HG02610 (cell line): ENCODE measurements around the gene LRATD1.

Experiments
- ATAC-seq: cut with Tn5 transposase; IDR thresholded peaks from one replicate; pipeline ENCODE4 v1.9.1; 2021; ENCODE audit warnings: mild to moderate bottlenecking, moderate library complexity; ENCODE audit not compliant: unreplicated experiment

LRATD1 gene

GRCh38 chr2:14633061-14633460, 544 bp downstream of the LRATD1 start:
- no peak for ATAC-seq

GRCh38 chr2:14633461-14634181, 1.1 kb downstream of the LRATD1 start:
- no peak for ATAC-seq

GRCh38 chr2:14634182-14634488, 1.6 kb downstream of the LRATD1 start:
- ATAC-seq: no peak

GRCh38 chr2:14634489-14635390, 2.2 kb downstream of the LRATD1 start:
- no peak for ATAC-seq

- ATAC-seq: no peak
These were observed 2.9 kb downstream of the LRATD1 start for GRCh38 chr2:14635391-14635871.

- ATAC-seq: no peak
These were observed 6.0 kb downstream of the LRATD1 start for GRCh38 chr2:14638488-14638887.

GRCh38 chr2:14641116-14641515, 8.6 kb downstream of the LRATD1 start:
- ATAC-seq: no peak

- ATAC-seq: no peak
These were observed 10.0 kb downstream of the LRATD1 start for GRCh38 chr2:14642499-14642898.

GRCh38 chr2:14647714-14648113, 15.2 kb downstream of the LRATD1 start:
- no peak for ATAC-seq

- ATAC-seq: no peak
These were observed 17.5 kb downstream of the LRATD1 start for GRCh38 chr2:14650066-14650465.

- ATAC-seq: peak; percentile 95
These were observed 22.3 kb downstream of the LRATD1 start for GRCh38 chr2:14654835-14655282.

- ATAC-seq: no peak
These were observed 23.6 kb downstream of the LRATD1 start for GRCh38 chr2:14656146-14656545.

- ATAC-seq: no peak
These were observed 28.6 kb downstream of the LRATD1 start for GRCh38 chr2:14661163-14661562.

GRCh38 chr2:14673351-14673875, 40.9 kb downstream of the LRATD1 start:
- no peak for ATAC-seq

- no peak for ATAC-seq
These were observed 43.0 kb downstream of the LRATD1 start for GRCh38 chr2:14675489-14675888.

GRCh38 chr2:14676371-14676770, 43.9 kb downstream of the LRATD1 start:
- no peak for ATAC-seq

GRCh38 chr2:14677039-14677438, 44.5 kb downstream of the LRATD1 start:
- ATAC-seq: no peak

GRCh38 chr2:14678761-14679160, 46.2 kb downstream of the LRATD1 start:
- no peak for ATAC-seq

- ATAC-seq: no peak
These were observed 49.1 kb downstream of the LRATD1 start for GRCh38 chr2:14681608-14682007.
